Muscle layer of colon (tissue), 2 donors: ENCODE data around the gene SLC1A1.
"Not testable (repeated sequence)": the region's sequence is repeated elsewhere in the genome, so short reads cannot be mapped to it uniquely, and the experiment has no call there.

Experiments
- H3K27ac ChIP-seq: one replicate; pipeline ENCODE4 v1.7.0; 2013; ENCODE audit warnings: low read depth, mild to moderate bottlenecking, low read length, moderate library complexity
- H3K27me3 ChIP-seq, 2 donors: one replicate each; pipeline ENCODE4 v1.7.0; 2013; ENCODE audit warnings: low read length in 2 of 2, mild to moderate bottlenecking in 2 of 2; ENCODE audit not compliant: insufficient read depth in 2 of 2, control insufficient read depth in 1 of 2
- H3K36me3 ChIP-seq: one replicate; pipeline ENCODE4 v1.7.0; 2013; ENCODE audit warnings: mild to moderate bottlenecking, low read length; ENCODE audit not compliant: insufficient read depth
- H3K4me1 ChIP-seq: one replicate; pipeline ENCODE4 v1.7.0; 2013; ENCODE audit warnings: mild to moderate bottlenecking, low read length; ENCODE audit not compliant: insufficient read depth
- H3K4me3 ChIP-seq, 2 donors: one replicate each; pipeline ENCODE4 v1.7.0; 2013; ENCODE audit warnings: low read length in 2 of 2, low read depth in 1 of 2, mild to moderate bottlenecking in 1 of 2, moderate library complexity in 1 of 2
- H3K9ac ChIP-seq: one replicate; pipeline ENCODE4 v1.7.0; 2013; ENCODE audit warnings: low read length
- H3K9me3 ChIP-seq: one replicate; pipeline ENCODE4 v1.7.0; 2013; ENCODE audit warnings: mild to moderate bottlenecking, low read length
- donor health status: abdominal sarcoma.
- donor health status: Adenocarcinoma of cecum.

The SLC1A1 gene

DNA sequence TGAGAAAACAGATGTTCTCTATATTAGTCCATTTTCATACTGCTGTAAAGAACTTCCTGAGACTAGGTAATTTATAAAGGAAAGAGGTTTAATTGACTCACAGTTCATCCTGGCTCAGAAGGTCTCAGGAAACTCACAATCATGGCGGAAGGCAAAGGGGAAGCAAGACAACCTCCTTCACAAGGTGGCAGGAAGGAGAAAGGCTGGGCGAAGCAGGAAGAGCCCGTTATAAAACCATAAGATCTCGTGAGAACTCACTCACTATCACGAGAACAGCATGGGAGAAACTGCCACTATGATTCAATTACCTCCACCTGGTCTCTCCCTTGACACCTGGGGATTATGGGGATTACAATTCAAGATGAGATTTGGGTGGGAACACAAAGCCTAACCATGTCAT, 54.4 kb downstream of the SLC1A1 start:
- H3K27me3 ChIP-seq, H3K9ac ChIP-seq, H3K4me3 ChIP-seq, H3K36me3 ChIP-seq, H3K27ac ChIP-seq, H3K9me3 ChIP-seq: not testable (repeated sequence)
- H3K4me1 ChIP-seq, result peaks cover 17% of the 10 kb centered on the region

DNA sequence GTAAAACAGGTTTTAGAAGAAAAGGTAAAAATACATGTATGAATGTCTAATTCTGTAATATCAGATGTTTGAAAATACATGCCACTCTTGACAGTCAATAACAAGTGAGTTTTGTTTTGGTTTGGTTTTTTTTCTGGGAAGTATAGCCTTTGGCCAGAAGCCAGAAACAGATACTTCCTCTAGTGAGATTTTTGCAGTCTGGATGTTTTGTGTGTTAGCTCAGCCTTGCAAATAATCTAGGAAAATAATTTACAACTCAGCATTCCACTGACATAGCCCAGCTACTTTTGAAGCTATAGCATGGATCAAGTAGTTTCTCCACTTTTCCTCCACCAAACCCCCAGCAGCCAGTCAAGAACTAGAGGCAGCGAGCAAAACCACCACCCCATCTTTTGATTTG, 56.7 kb downstream of the SLC1A1 start:
- Histone ChIP-seq H3K27ac (peak overlapping the region; percentile 15), H3K4me1 (peaks cover 36% of the 10 kb centered on the region), H3K27me3 (no peaks in the 10 kb centered on the region), H3K9ac (no peak overlapping the region), H3K9me3 (no peaks in the 10 kb centered on the region), H3K36me3 (no peaks in the 10 kb centered on the region), H3K4me3 (no peak overlapping the region)

DNA sequence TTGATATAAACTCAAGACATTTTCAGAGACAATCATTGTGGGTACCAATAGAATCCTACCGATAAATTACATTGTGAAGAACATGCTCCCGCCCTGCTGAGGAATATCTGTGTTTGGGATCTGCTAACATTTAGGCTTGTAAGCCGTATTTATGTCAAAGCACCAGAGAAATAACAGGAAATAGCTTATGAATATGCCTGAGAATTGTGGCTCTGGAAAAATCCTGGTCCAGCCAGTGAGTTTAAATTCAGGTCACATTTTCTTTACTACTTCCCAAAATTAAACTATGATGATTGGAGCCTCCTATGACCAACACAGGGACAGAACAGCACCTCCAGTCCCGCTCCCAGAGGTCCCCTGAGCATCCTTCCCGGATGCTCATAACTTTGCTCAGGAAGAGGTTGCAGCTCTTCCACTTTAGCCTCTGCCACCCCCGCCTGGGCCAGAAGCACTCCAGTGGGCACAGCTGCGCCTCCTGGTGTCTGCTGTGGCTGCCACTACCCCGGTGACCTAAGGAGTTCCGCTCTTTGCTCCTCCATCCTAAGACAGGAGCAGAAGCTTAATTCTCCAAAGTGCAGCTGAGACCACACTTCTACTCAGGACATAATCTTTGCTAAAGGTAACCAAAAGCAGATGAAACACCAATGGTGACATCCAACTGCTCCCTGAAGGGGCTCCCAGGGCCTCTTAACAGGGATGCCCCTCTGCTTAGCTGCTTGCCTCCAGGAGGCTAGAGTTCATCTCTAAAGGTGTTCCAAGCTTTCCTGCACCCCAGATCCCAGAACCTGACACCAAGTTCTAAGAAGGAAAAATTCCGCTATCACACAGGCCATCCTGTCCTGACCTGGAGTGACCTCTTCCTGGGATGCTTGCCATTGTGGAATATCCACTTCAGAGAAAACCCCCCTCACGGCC, 58.8 kb downstream of the SLC1A1 start:
- Histone ChIP-seq H3K9me3 (no peaks in the 10 kb centered on the region), H3K4me3 (no peak overlapping the region), H3K27me3 (no peaks in the 10 kb centered on the region), H3K36me3 (no peaks in the 10 kb centered on the region), H3K9ac (no peak overlapping the region), H3K27ac (peak overlapping the region; percentile 55), H3K4me1 (peaks cover 38% of the 10 kb centered on the region)

DNA sequence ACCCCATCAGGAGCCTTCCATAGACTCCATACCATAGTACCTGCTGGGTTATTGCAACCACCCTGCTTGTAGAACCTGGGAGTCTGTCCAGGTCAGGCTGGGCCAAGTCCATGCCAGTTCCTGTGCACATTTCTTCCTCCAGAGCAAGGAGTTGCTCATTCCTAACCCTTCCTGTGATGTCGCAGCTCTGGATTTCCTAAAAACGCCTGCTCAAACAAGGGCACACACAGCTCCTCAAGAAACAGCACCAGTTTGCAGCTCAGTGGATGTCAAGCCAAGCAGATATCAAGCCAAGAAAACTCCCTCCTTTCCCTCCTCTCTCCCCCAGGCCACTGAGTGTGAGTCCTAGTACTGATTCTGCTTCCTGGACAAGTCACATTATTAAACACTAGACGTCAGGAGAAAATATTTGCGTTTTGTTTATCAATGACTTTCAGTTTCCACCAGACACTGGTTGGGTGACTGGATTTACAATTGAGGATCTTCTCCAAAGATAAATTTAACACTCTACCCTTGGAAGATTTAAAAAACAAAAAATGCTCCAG, 59.6 kb downstream of the SLC1A1 start:
- Histone ChIP-seq H3K9ac (no peak overlapping the region), H3K9me3 (no peaks in the 10 kb centered on the region), H3K36me3 (no peaks in the 10 kb centered on the region), H3K4me1 (peaks cover 45% of the 10 kb centered on the region), H3K27me3 (no peaks in the 10 kb centered on the region), H3K4me3 (no peak overlapping the region), H3K27ac (peak overlapping the region; percentile 55)

DNA sequence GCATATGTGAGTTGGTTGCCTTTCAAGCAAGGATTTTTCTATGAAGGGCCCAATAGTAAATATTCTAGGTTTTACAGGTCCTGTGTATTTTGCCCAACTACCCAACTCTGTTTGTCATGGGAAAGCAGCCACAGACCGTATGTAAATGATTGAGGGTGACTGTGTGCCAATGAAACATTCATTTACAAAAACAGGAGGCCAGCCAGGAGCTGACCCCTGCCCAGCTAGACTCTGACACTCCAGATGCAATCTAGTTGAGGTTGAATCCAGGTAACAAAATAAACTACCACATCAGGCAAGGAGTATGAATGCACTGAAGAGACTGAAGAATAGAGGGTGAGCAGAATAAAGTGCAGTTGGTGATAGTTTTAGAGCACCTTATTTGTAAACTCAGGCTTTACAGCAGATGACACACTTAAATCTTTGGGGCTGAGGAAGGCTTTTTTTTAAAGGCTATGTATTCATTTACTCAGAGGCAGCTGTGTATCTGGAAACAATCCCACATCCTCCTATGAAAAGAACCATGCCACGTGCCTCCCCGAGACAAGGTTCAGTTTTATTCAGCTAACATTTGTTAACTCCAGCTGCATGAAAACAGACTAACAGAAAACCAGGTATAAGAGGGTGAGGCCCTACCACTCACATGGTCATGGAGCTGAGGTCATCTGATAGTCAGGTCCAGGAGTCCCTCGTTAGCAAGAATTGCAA, 60.7 kb downstream of the SLC1A1 start:
- H3K27me3 ChIP-seq, result no peaks in the 10 kb centered on the region
- H3K4me3 ChIP-seq, result peak overlapping the region in 1 of 2 donors; percentile 2
- peaks cover 53% of the 10 kb centered on the region for H3K4me1 ChIP-seq
- no peaks in the 10 kb centered on the region for H3K9me3 ChIP-seq
- no peaks in the 10 kb centered on the region for H3K36me3 ChIP-seq
- H3K27ac ChIP-seq, result peak overlapping the region; percentile 35
- H3K9ac ChIP-seq, result no peak overlapping the region

DNA sequence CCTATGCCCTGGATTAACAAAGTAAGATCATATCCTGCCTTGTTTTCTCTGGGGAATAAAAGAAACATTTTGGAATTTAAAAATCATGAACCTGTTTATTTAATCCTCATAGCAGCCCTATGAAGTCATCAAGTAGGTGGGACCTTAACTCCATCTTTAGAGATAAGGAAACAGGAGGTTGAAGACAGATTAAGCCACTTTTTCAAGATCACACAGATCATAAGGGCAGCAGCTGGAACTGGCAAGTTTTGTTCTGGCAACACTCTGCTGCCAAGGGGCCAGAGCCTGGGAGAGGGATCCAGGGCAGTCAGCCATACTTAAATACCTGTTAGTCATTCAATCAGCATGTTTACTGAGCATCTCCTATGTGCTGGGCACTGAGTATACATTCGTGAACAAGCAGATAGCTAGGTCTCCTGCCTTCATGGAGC, 63.7 kb downstream of the SLC1A1 start:
- no peaks in the 10 kb centered on the region for H3K9me3 ChIP-seq
- no peak overlapping the region for H3K27ac ChIP-seq
- no peak overlapping the region for H3K4me3 ChIP-seq
- H3K4me1 ChIP-seq, result peaks cover 56% of the 10 kb centered on the region
- no peaks in the 10 kb centered on the region for H3K36me3 ChIP-seq
- H3K9ac ChIP-seq, result no peak overlapping the region
- H3K27me3 ChIP-seq, result no peaks in the 10 kb centered on the region

DNA sequence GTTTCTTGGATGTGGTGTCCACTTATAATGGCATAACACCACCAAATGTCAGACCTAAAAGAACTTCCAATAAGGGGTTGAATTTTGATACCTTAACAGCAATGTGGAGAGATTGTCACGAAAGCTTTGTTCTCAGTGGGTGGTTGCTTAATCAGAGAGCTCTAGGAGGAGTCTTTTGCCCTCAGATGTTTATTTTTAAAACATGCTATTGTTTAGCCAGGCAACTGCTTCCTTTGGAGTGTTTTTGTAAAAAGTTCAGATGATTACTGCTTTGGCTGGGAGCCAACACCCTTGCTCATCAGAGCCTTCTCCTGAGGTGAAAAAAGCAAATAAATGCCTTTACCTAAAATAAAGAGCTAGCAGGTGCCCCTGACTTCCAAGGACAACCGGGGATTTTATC, 65.0 kb downstream of the SLC1A1 start:
- Histone ChIP-seq H3K9me3 (no peaks in the 10 kb centered on the region), H3K27me3 (no peaks in the 10 kb centered on the region), H3K4me1 (peaks cover 54% of the 10 kb centered on the region), H3K9ac (no peak overlapping the region), H3K4me3 (no peak overlapping the region), H3K36me3 (no peaks in the 10 kb centered on the region), H3K27ac (no peak overlapping the region)

DNA sequence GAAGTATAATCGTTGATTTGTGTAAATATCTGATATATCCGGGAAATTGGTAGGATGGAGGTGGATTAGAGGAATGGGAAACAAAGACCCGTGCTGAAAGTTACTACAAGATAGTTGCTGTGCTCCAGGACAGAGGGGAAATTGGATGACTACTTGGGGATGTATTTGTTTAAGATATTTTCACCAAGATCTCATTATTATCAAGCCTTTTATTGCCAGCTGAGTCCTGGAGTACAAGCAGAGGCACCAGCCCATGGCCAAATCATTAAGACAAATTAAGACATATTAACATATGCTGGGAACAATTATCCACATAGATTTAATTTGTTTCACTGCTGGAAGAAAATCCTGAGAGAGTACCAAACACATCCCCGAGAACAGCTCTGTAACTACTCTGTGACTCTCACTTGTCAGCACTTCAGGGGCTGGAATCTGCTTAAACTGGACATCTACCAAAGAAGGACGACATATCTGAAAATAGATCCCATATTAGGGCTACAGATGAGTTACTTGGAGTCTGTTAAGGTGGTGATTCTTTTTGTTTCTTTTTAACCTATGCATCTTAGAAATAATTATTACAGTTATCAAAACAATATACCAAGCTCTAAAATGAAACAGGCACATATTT, 68.2 kb downstream of the SLC1A1 start:
- H3K9ac ChIP-seq, result no peak overlapping the region
- H3K4me3 ChIP-seq, result no peak overlapping the region
- no peaks in the 10 kb centered on the region for H3K27me3 ChIP-seq
- H3K9me3 ChIP-seq, result no peaks in the 10 kb centered on the region
- H3K36me3 ChIP-seq, result no peaks in the 10 kb centered on the region
- H3K4me1 ChIP-seq, result peaks cover 39% of the 10 kb centered on the region
- peak overlapping the region; percentile 74 for H3K27ac ChIP-seq

DNA sequence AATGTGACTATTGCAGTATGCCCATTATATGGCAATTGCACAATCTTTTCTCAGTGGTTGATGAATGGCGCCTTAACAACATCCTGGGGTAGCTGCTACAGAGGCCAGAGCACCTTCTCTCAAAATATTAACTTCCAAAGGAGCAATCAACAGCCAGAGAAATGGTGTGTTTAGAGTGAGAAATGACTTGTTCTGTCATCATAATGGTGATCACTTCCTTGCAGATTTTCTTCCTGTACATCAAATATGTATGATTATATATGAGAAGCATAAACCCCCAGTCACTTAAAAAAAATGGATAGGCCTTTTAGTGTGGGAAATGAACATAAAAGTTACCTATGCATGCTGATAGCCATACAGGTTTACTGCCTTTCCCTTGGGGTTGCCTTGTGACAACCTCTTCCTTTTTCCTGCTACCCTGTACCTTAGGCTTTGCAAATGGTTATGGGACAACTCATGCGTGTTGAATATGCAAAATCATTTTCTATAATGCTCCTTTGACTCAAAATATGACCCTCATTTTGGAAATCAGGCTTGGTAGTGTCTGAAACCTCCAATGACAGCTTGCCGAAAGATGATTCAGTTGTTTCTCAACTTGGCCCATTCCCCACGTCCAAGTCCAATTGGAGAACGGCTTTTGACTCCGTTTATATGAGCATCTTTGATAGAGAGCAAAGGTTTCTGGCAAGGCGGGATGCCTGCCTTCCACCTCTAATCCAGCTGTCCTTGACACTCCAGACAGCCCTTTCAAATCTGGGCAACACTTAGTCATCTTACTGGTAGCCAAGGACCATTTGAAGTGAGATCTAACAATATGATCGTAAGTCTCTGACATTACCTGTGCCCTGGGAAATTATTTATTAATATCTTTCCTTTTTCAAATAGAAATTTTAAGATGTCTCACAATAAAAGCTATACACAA, 69.3 kb downstream of the SLC1A1 start:
- Histone ChIP-seq H3K9me3 (no peaks in the 10 kb centered on the region), H3K27ac (peak overlapping the region; percentile 49), H3K4me3 (no peak overlapping the region), H3K4me1 (peaks cover 33% of the 10 kb centered on the region), H3K27me3 (no peaks in the 10 kb centered on the region), H3K9ac (no peak overlapping the region), H3K36me3 (no peaks in the 10 kb centered on the region)

DNA sequence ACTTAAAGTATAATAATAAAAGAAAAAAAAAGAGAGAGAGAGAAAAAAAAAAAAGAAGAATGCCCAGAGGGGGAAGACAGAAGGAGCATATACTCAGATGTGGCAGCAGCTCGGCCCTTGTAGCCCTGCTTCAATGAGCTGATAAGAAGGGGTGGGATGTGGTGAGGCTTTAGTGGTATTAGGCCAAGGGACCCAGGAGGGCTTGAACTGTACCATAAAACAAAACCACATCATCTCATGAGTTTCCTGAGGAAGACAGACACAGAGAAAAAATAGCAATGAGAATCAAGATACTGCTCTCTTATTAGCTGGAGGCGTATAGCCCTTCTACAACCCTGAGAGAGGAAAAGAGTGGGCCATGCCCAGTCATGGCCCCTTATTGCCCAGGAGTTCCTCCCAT, 72.8 kb downstream of the SLC1A1 start:
- no peaks in the 10 kb centered on the region for H3K9me3 ChIP-seq
- no peaks in the 10 kb centered on the region for H3K36me3 ChIP-seq
- no peaks in the 10 kb centered on the region for H3K27me3 ChIP-seq
- no peak overlapping the region for H3K4me3 ChIP-seq
- H3K27ac ChIP-seq, result no peak overlapping the region
- no peak overlapping the region for H3K9ac ChIP-seq
- H3K4me1 ChIP-seq, result peaks cover 19% of the 10 kb centered on the region
